ELR (cell line): ENCODE results near the gene EDDM13.
"Not testable (repeated sequence)": the region's sequence is repeated elsewhere in the genome, so short reads cannot be mapped to it uniquely, and the experiment has no call there.

Experiments used
- DNase-seq: peaks from one replicate; pipeline ENCODE4 v3.0.0-alpha.2; 2015; ENCODE audit warnings: low read depth

EDDM13 gene

GRCh38 chr19:56321989-56322440 is 49.5 kb downstream of the EDDM13 start:
- DNase-seq = no peak

- DNase-seq = no peak
Observed at GRCh38 chr19:56324436-56324835, 51.9 kb downstream of the EDDM13 start.

- DNase-seq = no peak
Observed at GRCh38 chr19:56332695-56333094, 60.1 kb downstream of the EDDM13 start.

GRCh38 chr19:56333506-56333905 is 61.0 kb downstream of the EDDM13 start:
- DNase-seq = peak; percentile 70

- not testable (repeated sequence) for DNase-seq
Observed at GRCh38 chr19:56335371-56335770, 62.8 kb downstream of the EDDM13 start.

- DNase-seq = not testable (repeated sequence)
Observed at GRCh38 chr19:56337077-56337476, 64.5 kb downstream of the EDDM13 start.

GRCh38 chr19:56339031-56339430 is 66.5 kb downstream of the EDDM13 start:
- DNase-seq = not testable (repeated sequence)

- peak; percentile 1 for DNase-seq
Observed at GRCh38 chr19:56341948-56342347, 69.4 kb downstream of the EDDM13 start.

GRCh38 chr19:56347163-56347778 is 74.7 kb downstream of the EDDM13 start:
- no peak for DNase-seq

GRCh38 chr19:56348289-56348877 is 75.8 kb downstream of the EDDM13 start:
- DNase-seq = peak; percentile 45

GRCh38 chr19:56350416-56351045 is 78.0 kb downstream of the EDDM13 start:
- peak; percentile 64 for DNase-seq

- no peak for DNase-seq
Observed at GRCh38 chr19:56351208-56351607, 78.7 kb downstream of the EDDM13 start.

- no peak for DNase-seq
Observed at GRCh38 chr19:56355517-56355916, 83.0 kb downstream of the EDDM13 start.

GRCh38 chr19:56356944-56357343 is 84.4 kb downstream of the EDDM13 start:
- no peak for DNase-seq
